ENCODE results near the gene ABCC11. TPM values are rescaled to one million over a fixed set of nuclear protein-coding genes. Genes with fewer than 3 reads are reported as not detected.
"Not testable (repeated sequence)": the region's sequence is repeated elsewhere in the genome, so short reads cannot be mapped to it uniquely, and the experiment has no call there.

The ABCC11 gene
- total RNA-seq, 1 experiment from 2014 or later = 0.34 TPM

DNA sequence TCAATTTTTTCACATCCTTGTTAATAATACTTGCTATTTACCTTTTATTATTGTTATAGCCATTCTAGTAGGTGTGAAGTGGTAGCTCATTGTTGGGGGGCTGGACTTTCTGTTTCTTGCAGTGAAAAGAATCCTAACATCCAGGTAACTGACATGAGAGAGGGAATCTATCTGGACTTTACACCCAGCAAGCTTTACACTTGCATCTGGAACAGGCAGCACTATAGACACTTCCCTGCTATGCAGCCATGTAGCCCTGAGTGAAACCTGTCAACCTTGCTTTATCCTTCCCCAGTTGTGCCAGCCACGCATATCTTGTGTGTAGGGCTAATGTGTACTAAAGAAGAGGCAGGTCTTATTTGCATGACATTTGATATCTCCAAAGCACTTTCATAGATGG, 74.7 kb downstream of the ABCC11 start:
- H3K36me3 Mint-ChIP-seq (ENCODE audit: insufficient read depth, unreplicated experiment) = no peaks in the 10 kb centered on the region
- H3K9me3 ChIP-seq = no peaks in the 10 kb centered on the region
- H3K4me1 Mint-ChIP-seq (ENCODE audit: low read depth, unreplicated experiment) = no peaks in the 10 kb centered on the region
- no peak overlapping the region for H3K4me3 ChIP-seq (ENCODE audit: low read depth, low read length)
- H3K27me3 ChIP-seq (replicated peaks; ENCODE audit: control insufficient read depth, insufficient read depth, low read length) = no peaks in the 10 kb centered on the region
- H3K27ac Mint-ChIP-seq (ENCODE audit: unreplicated experiment) = no peak overlapping the region
- no peak for DNase-seq
- no peak for TF ChIP-seq CTCF (IDR thresholded peaks at IDR 0.05; ENCODE audit: insufficient read depth in 1 of 2, low read depth in 1 of 2, low read length in 1 of 2, severe bottlenecking in 1 of 2, unreplicated experiment in 1 of 2)
- BruUV-seq (replicated peaks) = no TSS peak
- no peaks in the 10 kb centered on the region for H3K4me1 ChIP-seq
- H3K9me3 Mint-ChIP-seq (ENCODE audit: unreplicated experiment) = no peaks in the 10 kb centered on the region
- H3K4me3 Mint-ChIP-seq (ENCODE audit: unreplicated experiment) = no peak overlapping the region
- H3K36me3 ChIP-seq (ENCODE audit: control insufficient read depth, insufficient read depth, low read length) = no peaks in the 10 kb centered on the region
- no peaks in the 10 kb centered on the region for H3K27me3 Mint-ChIP-seq (ENCODE audit: insufficient read depth, unreplicated experiment)
- intact Hi-C loops (cut with micrococcal nuclease; ENCODE audit: unreplicated experiment) = no loop called here
- ChIA-PET CTCF (no interaction called here), POLR2A (no interaction called here)

DNA sequence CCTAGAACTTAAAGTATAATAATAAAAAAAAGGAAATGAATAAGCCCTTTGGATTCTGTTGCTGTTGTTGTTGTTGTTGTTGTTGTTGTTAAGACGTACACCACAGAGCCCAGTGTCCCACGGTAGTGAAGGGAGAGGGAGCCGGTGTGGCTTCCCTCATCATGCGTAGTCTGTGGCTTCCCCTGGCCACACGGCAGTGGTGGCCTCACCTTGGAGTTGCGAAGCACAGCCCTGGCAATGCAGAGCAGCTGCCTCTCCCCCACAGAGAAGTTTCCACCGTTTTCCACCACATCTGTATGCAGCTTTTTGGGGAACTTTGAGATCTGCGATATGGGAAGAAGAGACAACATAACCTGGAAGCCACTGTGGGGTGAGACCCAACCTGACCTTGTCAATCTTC, 77.4 kb downstream of the ABCC11 start:
- Histone ChIP-seq H3K4me1 (peaks cover 12% of the 10 kb centered on the region), H3K27me3 (replicated peaks; ENCODE audit: control insufficient read depth, insufficient read depth, low read length) (no peaks in the 10 kb centered on the region), H3K4me3 (ENCODE audit: low read depth, low read length) (no peak overlapping the region), H3K9me3 (no peaks in the 10 kb centered on the region), H3K36me3 (ENCODE audit: control insufficient read depth, insufficient read depth, low read length) (no peaks in the 10 kb centered on the region)
- Mint-ChIP-seq H3K27ac (ENCODE audit: unreplicated experiment) (no peak overlapping the region), H3K4me3 (ENCODE audit: unreplicated experiment) (no peak overlapping the region), H3K27me3 (ENCODE audit: insufficient read depth, unreplicated experiment) (no peaks in the 10 kb centered on the region), H3K36me3 (ENCODE audit: insufficient read depth, unreplicated experiment) (no peaks in the 10 kb centered on the region), H3K4me1 (ENCODE audit: low read depth, unreplicated experiment) (peaks cover 14% of the 10 kb centered on the region), H3K9me3 (ENCODE audit: unreplicated experiment) (no peaks in the 10 kb centered on the region)
- no peak for TF ChIP-seq CTCF (IDR thresholded peaks at IDR 0.05; ENCODE audit: insufficient read depth in 1 of 2, low read depth in 1 of 2, low read length in 1 of 2, severe bottlenecking in 1 of 2, unreplicated experiment in 1 of 2)
- CTCF ChIA-PET = no interaction called here
- no peak for DNase-seq
- POLR2A ChIA-PET = no interaction called here
- intact Hi-C loops (cut with micrococcal nuclease; ENCODE audit: unreplicated experiment) = loop anchor here (5.0 to 10.0 kb wide), 2 partner anchors 357 to 1315 kb away; no protein-coding TSS in a partner anchor
- no TSS peak for BruUV-seq (replicated peaks)

DNA sequence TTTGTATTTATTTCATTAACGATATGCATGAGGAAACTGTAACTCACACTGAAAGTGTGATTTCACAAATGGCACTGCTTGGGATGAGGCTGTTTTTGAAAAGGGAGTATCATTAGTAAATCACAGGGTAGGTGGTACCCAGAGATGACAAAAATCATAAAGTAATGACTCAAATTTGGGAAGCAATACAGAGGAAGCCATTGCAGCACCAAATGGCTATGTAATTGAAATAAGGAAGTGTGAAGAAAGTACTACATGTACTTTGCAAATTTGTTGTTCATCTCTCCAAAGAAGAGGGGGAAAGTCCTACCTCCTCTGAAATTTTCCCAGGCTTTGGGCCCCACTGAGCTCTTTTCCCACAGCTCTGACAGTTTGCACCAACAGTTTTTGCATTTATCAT, 79.3 kb downstream of the ABCC11 start:
- no peaks in the 10 kb centered on the region for H3K9me3 Mint-ChIP-seq (ENCODE audit: unreplicated experiment)
- ChIA-PET CTCF (no interaction called here), POLR2A (no interaction called here)
- no peak for DNase-seq
- no peaks in the 10 kb centered on the region for H3K36me3 Mint-ChIP-seq (ENCODE audit: insufficient read depth, unreplicated experiment)
- Histone ChIP-seq H3K27me3 (replicated peaks; ENCODE audit: control insufficient read depth, insufficient read depth, low read length) (no peaks in the 10 kb centered on the region), H3K4me1 (peaks cover 12% of the 10 kb centered on the region), H3K9me3 (no peaks in the 10 kb centered on the region), H3K36me3 (ENCODE audit: control insufficient read depth, insufficient read depth, low read length) (no peaks in the 10 kb centered on the region), H3K4me3 (ENCODE audit: low read depth, low read length) (no peak overlapping the region)
- H3K4me3 Mint-ChIP-seq (ENCODE audit: unreplicated experiment) = no peak overlapping the region
- no peak for TF ChIP-seq CTCF (IDR thresholded peaks at IDR 0.05; ENCODE audit: insufficient read depth in 1 of 2, low read depth in 1 of 2, low read length in 1 of 2, severe bottlenecking in 1 of 2, unreplicated experiment in 1 of 2)
- H3K27ac Mint-ChIP-seq (ENCODE audit: unreplicated experiment) = no peak overlapping the region
- no peaks in the 10 kb centered on the region for H3K27me3 Mint-ChIP-seq (ENCODE audit: insufficient read depth, unreplicated experiment)
- peaks cover 16% of the 10 kb centered on the region for H3K4me1 Mint-ChIP-seq (ENCODE audit: low read depth, unreplicated experiment)
- intact Hi-C loops (cut with micrococcal nuclease; ENCODE audit: unreplicated experiment) = loop anchor here (5.0 to 10.0 kb wide), 2 partner anchors 359 to 1313 kb away; no protein-coding TSS in a partner anchor
- BruUV-seq (replicated peaks) = no TSS peak

- H3K4me3 Mint-ChIP-seq (ENCODE audit: unreplicated experiment); H3K9me3 Mint-ChIP-seq (ENCODE audit: unreplicated experiment); H3K4me3 ChIP-seq (ENCODE audit: low read depth, low read length); H3K27me3 Mint-ChIP-seq (ENCODE audit: insufficient read depth, unreplicated experiment); CTCF ChIA-PET; H3K9me3 ChIP-seq; BruUV-seq (replicated peaks); DNase-seq; H3K36me3 ChIP-seq (ENCODE audit: control insufficient read depth, insufficient read depth, low read length); H3K27me3 ChIP-seq (replicated peaks; ENCODE audit: control insufficient read depth, insufficient read depth, low read length); POLR2A ChIA-PET; H3K36me3 Mint-ChIP-seq (ENCODE audit: insufficient read depth, unreplicated experiment): not testable (repeated sequence)
- Mint-ChIP-seq H3K4me1 (ENCODE audit: low read depth, unreplicated experiment) (peaks cover 16% of the 10 kb centered on the region), H3K27ac (ENCODE audit: unreplicated experiment) (peak overlapping the region; percentile 81)
- peaks cover 12% of the 10 kb centered on the region for H3K4me1 ChIP-seq
- intact Hi-C loops (cut with micrococcal nuclease; ENCODE audit: unreplicated experiment) = loop anchor here (5.0 to 10.0 kb wide), 2 partner anchors 361 to 1312 kb away; no protein-coding TSS in a partner anchor
These were observed 80.7 kb downstream of the ABCC11 start for GRCh38 chr16:48166617-48167016.
